ENCODE results near the gene SCAMP3. TPM values are rescaled to one million over a fixed set of nuclear protein-coding genes. Genes with fewer than 3 reads are reported as not detected.

Gene SCAMP3
- total RNA-seq = 68.3 to 77.1 TPM (median 71.4 TPM) in 3 replicates
- long read RNA-seq, transcript SCAMP3-202 (8 exons, 1,537 nt) = minor isoform, 9 of 93 reads
- long read RNA-seq, transcript SCAMP3-201 (9 exons, 1,446 nt) = major isoform, 57 of 93 reads
- long read RNA-seq, partial matches to known transcripts = 5 of 93 reads
- long read RNA-seq, other reads (novel, unspliced or antisense) = 21 of 93 reads

DNA sequence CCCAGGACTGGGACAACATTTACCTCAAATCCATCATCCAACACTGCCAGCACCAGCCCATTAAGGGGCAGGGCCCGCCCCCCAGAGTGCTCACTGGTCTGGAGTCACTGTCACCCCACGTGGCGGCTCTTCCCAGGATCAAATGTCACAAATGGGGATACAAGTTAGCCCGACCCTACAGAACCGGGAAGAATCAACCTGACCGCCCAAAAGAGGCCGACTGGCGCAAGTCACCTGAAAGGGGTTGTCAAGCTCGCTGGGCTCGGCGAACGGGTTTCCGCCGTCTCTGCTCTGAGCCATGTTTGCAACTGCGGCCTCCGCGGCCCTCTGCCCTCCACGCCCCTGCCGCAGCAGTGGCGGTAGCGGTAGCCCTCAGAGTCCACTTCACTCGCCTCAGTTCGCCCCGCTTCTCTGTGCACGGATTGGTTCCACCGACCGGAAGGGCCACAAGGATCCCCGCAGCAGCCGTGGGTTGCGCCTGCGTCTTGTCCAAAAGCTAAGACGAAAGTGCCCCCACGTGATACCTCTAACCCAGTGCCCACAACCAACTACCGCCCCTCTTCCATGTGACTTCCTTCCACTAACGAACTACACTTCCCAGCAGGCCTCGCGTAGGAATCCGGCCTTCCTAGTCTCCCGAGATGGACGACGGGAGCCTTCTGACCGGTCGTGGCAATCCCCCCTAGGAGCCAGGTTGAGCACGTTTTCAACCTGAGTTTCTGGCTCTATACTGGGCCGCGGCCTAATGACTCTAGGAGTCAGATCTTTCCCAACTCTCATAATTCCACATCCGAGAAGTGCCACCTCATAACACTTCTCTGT lies at the start of gene SCAMP3:
TSS of gene SCAMP3 (minus strand) at position 509 of the 822 bp plus-strand sequence. CDS start at position 300, 209 bp downstream.
- peak within 1 kb of the TSS; percentile 98 for H3K27ac Mint-ChIP-seq (ENCODE audit: unreplicated experiment)

DNA sequence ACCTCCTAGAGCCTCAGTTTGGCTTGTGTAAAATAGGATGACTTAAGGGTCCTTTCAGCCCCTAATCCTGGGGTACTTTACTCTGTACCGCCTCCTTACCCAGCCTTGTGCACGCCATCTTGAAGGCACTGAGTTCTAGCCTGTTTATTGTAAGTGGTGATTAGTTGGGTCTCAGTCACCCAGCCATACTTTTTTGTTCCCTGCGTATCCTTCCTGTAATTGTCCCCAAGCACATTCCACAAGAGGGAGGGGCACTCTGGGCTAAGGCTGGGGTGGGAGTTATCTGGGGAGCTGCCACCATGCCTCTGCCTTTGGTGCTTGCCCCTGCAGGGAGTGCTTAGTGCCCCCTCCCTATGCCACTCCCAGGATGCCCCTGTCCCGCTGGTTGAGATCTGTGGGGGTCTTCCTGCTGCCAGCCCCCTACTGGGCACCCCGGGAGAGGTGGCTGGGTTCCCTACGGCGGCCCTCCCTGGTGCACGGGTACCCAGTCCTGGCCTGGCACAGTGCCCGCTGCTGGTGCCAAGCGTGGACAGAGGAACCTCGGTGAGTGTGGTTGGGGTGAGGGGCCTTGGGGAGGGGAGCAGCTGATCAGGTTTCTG lies 47.4 kb upstream of the SCAMP3 start:
- Mint-ChIP-seq H3K4me1 (ENCODE audit: low read depth) (peaks cover 59% of the 10 kb centered on the region), H3K27ac (ENCODE audit: unreplicated experiment) (peak overlapping the region; percentile 96), H3K27me3 (ENCODE audit: low read depth) (no peaks in the 10 kb centered on the region), H3K36me3 (ENCODE audit: low read depth) (peaks cover 11% of the 10 kb centered on the region), H3K4me3 (ENCODE audit: unreplicated experiment) (peak overlapping the region; percentile 87), H3K9me3 (ENCODE audit: low read depth) (no peaks in the 10 kb centered on the region)
- DNase-seq (ENCODE audit: low spot score) = no peak
- TF ChIP-seq, protein P1, sequence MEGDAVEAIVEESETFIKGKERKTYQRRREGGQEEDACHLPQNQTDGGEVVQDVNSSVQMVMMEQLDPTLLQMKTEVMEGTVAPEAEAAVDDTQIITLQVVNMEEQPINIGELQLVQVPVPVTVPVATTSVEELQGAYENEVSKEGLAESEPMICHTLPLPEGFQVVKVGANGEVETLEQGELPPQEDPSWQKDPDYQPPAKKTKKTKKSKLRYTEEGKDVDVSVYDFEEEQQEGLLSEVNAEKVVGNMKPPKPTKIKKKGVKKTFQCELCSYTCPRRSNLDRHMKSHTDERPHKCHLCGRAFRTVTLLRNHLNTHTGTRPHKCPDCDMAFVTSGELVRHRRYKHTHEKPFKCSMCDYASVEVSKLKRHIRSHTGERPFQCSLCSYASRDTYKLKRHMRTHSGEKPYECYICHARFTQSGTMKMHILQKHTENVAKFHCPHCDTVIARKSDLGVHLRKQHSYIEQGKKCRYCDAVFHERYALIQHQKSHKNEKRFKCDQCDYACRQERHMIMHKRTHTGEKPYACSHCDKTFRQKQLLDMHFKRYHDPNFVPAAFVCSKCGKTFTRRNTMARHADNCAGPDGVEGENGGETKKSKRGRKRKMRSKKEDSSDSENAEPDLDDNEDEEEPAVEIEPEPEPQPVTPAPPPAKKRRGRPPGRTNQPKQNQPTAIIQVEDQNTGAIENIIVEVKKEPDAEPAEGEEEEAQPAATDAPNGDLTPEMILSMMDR (IDR thresholded peaks at IDR 0.05) = peak; percentile 29

More for the DNA sequence above, at the start of gene SCAMP3:
- Mint-ChIP-seq H3K4me1 (ENCODE audit: low read depth) (peaks cover 23% of the 10 kb centered on the region), H3K9me3 (ENCODE audit: low read depth) (no peaks in the 10 kb centered on the region), H3K27me3 (ENCODE audit: low read depth) (no peaks in the 10 kb centered on the region), H3K36me3 (ENCODE audit: low read depth) (peaks cover 27% of the 10 kb centered on the region), H3K4me3 (ENCODE audit: unreplicated experiment) (peak within 1 kb of the TSS; percentile 94)
- TF ChIP-seq, protein P1 (IDR thresholded peaks at IDR 0.05) = peak; percentile 14
- peak; percentile 95 for DNase-seq (ENCODE audit: low spot score)

DNA sequence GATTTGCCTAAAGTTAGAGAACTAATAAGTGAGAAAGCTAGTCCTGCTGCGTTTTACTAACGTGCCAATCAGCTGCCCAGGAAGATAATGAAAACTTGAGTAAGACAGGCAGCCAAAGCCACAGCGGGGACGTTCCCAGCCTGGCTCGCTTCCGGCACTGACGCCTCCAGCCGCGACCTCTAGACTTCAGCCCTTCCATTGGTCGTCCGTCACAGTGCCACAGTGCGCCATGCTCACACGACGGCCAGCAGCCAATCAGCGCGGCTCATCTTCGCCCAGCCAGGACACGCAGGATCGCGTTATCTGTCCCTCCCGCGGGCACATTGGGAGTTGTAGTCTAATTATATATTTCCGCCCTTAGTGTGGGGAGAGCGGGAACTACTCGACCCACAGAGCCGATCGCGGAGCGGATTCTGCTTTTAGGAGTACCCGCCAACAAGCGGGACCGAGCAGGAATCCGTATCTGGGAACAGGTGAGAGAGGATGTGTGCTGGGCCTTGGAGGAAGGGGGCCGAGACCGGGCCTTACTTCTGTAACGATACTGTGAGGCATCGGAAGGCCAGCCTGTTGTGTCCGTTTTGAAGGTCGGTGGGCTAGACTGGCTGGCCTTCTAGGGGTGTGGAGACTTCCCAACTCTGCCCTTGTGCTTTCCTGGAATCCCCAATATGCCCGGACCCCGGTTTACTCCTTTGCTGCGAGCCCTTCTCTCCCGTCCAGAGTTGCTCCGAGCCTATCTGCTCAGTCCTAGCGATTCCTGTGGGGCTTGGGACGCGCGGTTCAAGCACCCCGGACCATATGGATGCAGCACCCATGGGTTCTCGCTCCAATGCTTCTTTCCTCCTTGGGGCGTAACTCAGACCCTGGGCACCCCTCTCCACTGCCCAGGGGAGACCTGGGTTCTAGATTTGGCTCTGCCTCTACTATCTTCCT lies 46.6 kb upstream of the SCAMP3 start, which contains the start of gene FDPS:
TSS of gene FDPS (plus strand) at position 374 of the 930 bp plus-strand sequence. CDS start 924 bp downstream, outside the sequence.
- peak within 1 kb of the TSS; percentile 87 for H3K4me3 Mint-ChIP-seq (ENCODE audit: unreplicated experiment)
- H3K4me1 Mint-ChIP-seq (ENCODE audit: low read depth) = peaks cover 63% of the 10 kb centered on the region
- TF ChIP-seq, protein P1 (IDR thresholded peaks at IDR 0.05) = no peak
- DNase-seq (ENCODE audit: low spot score) = peak; percentile 99
- peak within 1 kb of the TSS; percentile 96 for H3K27ac Mint-ChIP-seq (ENCODE audit: unreplicated experiment)
- H3K36me3 Mint-ChIP-seq (ENCODE audit: low read depth) = peaks cover 11% of the 10 kb centered on the region
- H3K27me3 Mint-ChIP-seq (ENCODE audit: low read depth) = no peaks in the 10 kb centered on the region
- H3K9me3 Mint-ChIP-seq (ENCODE audit: low read depth) = no peaks in the 10 kb centered on the region

DNA sequence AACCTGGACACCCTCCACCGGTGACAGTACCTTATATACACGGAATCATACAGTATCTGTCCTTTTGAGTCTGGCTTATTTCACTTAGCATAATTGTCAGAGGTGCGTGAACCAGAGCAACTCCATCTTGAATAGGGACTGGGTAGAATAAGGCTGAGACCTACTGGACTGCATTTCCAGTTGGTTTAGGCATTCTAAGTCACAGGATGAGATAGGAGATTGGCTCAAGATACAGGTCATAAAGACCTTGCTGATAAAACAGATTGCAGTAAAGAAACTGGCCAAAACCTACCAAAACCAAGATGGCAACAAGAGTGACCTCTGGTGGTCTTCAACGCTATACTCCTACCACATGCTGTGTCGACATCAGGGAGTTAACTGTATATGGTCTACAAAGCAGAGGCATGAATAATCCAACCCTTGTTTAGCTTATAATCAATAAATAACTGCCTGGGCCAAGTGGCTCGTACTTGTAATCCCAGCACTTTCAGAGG lies 45.1 kb upstream of the SCAMP3 start:
- H3K27me3 Mint-ChIP-seq (ENCODE audit: low read depth) = no peaks in the 10 kb centered on the region
- peaks cover 59% of the 10 kb centered on the region for H3K4me1 Mint-ChIP-seq (ENCODE audit: low read depth)
- no peak overlapping the region for H3K4me3 Mint-ChIP-seq (ENCODE audit: unreplicated experiment)
- no peak for DNase-seq (ENCODE audit: low spot score)
- H3K36me3 Mint-ChIP-seq (ENCODE audit: low read depth) = peaks cover 4% of the 10 kb centered on the region
- TF ChIP-seq, protein P1 (IDR thresholded peaks at IDR 0.05) = peak; percentile 67
- peak overlapping the region; percentile 13 for H3K27ac Mint-ChIP-seq (ENCODE audit: unreplicated experiment)
- H3K9me3 Mint-ChIP-seq (ENCODE audit: low read depth) = no peaks in the 10 kb centered on the region
